Loucy (cell line): ENCODE measurements around the gene VKORC1.

Experiments used
- H2AFZ ChIP-seq: fragments of 200-600 bp; sonication (generic); 2 replicates; pipeline ENCODE4 v1.6.0; 2016; ENCODE audit warnings: antibody characterized with exemption, mild to moderate bottlenecking, low read length, moderate library complexity
- H3F3A ChIP-seq: fragments of 200-600 bp; 2 replicates; pipeline ENCODE4 v1.6.0; 2016; ENCODE audit warnings: antibody characterized with exemption, low read depth, mild to moderate bottlenecking
- H3K27me3 ChIP-seq: fragments of 200-600 bp; sonication (generic); 2 replicates; pipeline ENCODE4 v1.6.1; 2014; ENCODE audit warnings: low read length, mild to moderate bottlenecking; ENCODE audit not compliant: insufficient read depth, poor library complexity, severe bottlenecking
- H3K36me3 ChIP-seq: fragments of 200-600 bp; sonication (generic); 2 replicates; pipeline ENCODE4 v1.6.1; 2016; ENCODE audit warnings: low read length; ENCODE audit not compliant: insufficient read depth
- H3K4me1 ChIP-seq: fragments of 200-600 bp; sonication (generic); 2 replicates; pipeline ENCODE4 v1.5.1; 2014; ENCODE audit warnings: low read length, mild to moderate bottlenecking; ENCODE audit not compliant: insufficient read depth, poor library complexity, severe bottlenecking
- H3K4me2 ChIP-seq: fragments of 200-600 bp; sonication (generic); 2 replicates; pipeline ENCODE4 v1.6.0; 2014; ENCODE audit warnings: antibody characterized with exemption, low read length, low read depth, mild to moderate bottlenecking; ENCODE audit not compliant: poor library complexity, severe bottlenecking
- H3K4me3 ChIP-seq: fragments of 200-600 bp; sonication (generic); 2 replicates; pipeline ENCODE4 v1.5.1; 2014; ENCODE audit warnings: low read length, mild to moderate bottlenecking, mixed read lengths; ENCODE audit not compliant: poor library complexity, severe bottlenecking
- H3K79me2 ChIP-seq: fragments of 200-600 bp; sonication (generic); 2 replicates; pipeline ENCODE4 v1.6.1; 2014; ENCODE audit warnings: low read length; ENCODE audit not compliant: insufficient read depth
- H3K9ac ChIP-seq: fragments of 200-600 bp; sonication (generic); 2 replicates; pipeline ENCODE4 v1.6.0; 2014; ENCODE audit warnings: mild to moderate bottlenecking, low read depth, low read length, moderate library complexity; ENCODE audit not compliant: poor library complexity, severe bottlenecking
- H3K9me2 ChIP-seq: fragments of 200-600 bp; sonication (generic); replicated peaks from 2 replicates; pipeline ENCODE4 v1.6.1; 2016; ENCODE audit warnings: low read depth, low read length, mixed read lengths
- H3K9me3 ChIP-seq: fragments of 200-600 bp; sonication (generic); 2 replicates; pipeline ENCODE4 v1.6.1; 2014; ENCODE audit warnings: mild to moderate bottlenecking, antibody characterized with exemption, low read length, low read depth; ENCODE audit not compliant: insufficient read depth
- H4K20me1 ChIP-seq: fragments of 200-600 bp; sonication (generic); 2 replicates; pipeline ENCODE4 v1.6.0; 2014; ENCODE audit warnings: antibody characterized with exemption, low read length, mild to moderate bottlenecking; ENCODE audit not compliant: insufficient read depth, poor library complexity, severe bottlenecking
- CTCF ChIP-seq: fragments of 200-600 bp; sonication (generic); conservative IDR thresholded peaks from 2 replicates; pipeline ENCODE4 v1.5.1; 2014; ENCODE audit warnings: mild to moderate bottlenecking, antibody characterized with exemption, low read length
- EZH2phosphoT487 ChIP-seq: fragments of 200-600 bp; IDR thresholded peaks from 2 replicates; pipeline ENCODE4 v1.6.1; 2018; ENCODE audit warnings: antibody characterized with exemption, mild to moderate bottlenecking, moderate library complexity, borderline replicate concordance

VKORC1 gene

GRCh38 chr16:31117384-31118222 lies 23.0 kb upstream of the VKORC1 start, which contains the start of gene KAT8:
Gene KAT8, plus strand, starts transcription at chr16:31117664. Its CDS starts 18 bp downstream, at chr16:31117682.
- peaks cover 28% of the 10 kb centered on the region for H3K79me2 ChIP-seq

GRCh38 chr16:31114468-31114867 lies 19.9 kb upstream of the VKORC1 start:
- Histone ChIP-seq H4K20me1 (peaks cover 15% of the 10 kb centered on the region), H3F3A (peaks cover 4% of the 10 kb centered on the region; the same call in 1 of the 2 replicates), H3K36me3 (peaks cover 12% of the 10 kb centered on the region; the same call in 1 of the 2 replicates), H3K9ac (no peak overlapping the region), H3K27me3 (no peaks in the 10 kb centered on the region), H3K4me1 (peaks cover 7% of the 10 kb centered on the region), H3K4me2 (no peak overlapping the region), H2AFZ (no peak overlapping the region), H3K9me3 (no peaks in the 10 kb centered on the region), H3K4me3 (no peak overlapping the region), H3K79me2 (peaks cover 25% of the 10 kb centered on the region), H3K9me2 (no peaks in the 10 kb centered on the region)
- TF ChIP-seq CTCF (no peak), EZH2phosphoT487 (no peak)

More at GRCh38 chr16:31117384-31118222, 23.0 kb upstream of the VKORC1 start, which contains the start of gene KAT8:
- Histone ChIP-seq H3K9ac (peak within 1 kb of the TSS; percentile 83), H3K4me3 (peak within 1 kb of the TSS; percentile 92), H3K4me1 (peaks cover 7% of the 10 kb centered on the region), H3K36me3 (peaks cover 19% of the 10 kb centered on the region; the same call in 1 of the 2 replicates), H4K20me1 (peaks cover 21% of the 10 kb centered on the region), H2AFZ (no peak within 1 kb of the TSS), H3K4me2 (peak within 1 kb of the TSS; percentile 94), H3F3A (peaks cover 4% of the 10 kb centered on the region; the same call in 1 of the 2 replicates), H3K9me3 (no peaks in the 10 kb centered on the region), H3K27me3 (no peaks in the 10 kb centered on the region), H3K9me2 (no peaks in the 10 kb centered on the region)
- no peak for TF ChIP-seq EZH2phosphoT487
- no peak for TF ChIP-seq CTCF

GRCh38 chr16:31113121-31114120 lies 18.8 kb upstream of the VKORC1 start:
- no peaks in the 10 kb centered on the region for H3K27me3 ChIP-seq
- no peak overlapping the region for H3K4me3 ChIP-seq
- H3K79me2 ChIP-seq, result peaks cover 25% of the 10 kb centered on the region
- H3K4me1 ChIP-seq, result peaks cover 8% of the 10 kb centered on the region
- H3K4me2 ChIP-seq, result no peak overlapping the region
- TF ChIP-seq EZH2phosphoT487 (no peak), CTCF (no peak)
- no peak overlapping the region for H2AFZ ChIP-seq
- H3F3A ChIP-seq, result peaks cover 4% of the 10 kb centered on the region; the same call in 1 of the 2 replicates
- H3K36me3 ChIP-seq, result peaks cover 12% of the 10 kb centered on the region; the same call in 1 of the 2 replicates
- H3K9ac ChIP-seq, result no peak overlapping the region
- H4K20me1 ChIP-seq, result peaks cover 11% of the 10 kb centered on the region
- H3K9me3 ChIP-seq, result no peaks in the 10 kb centered on the region
- H3K9me2 ChIP-seq, result no peaks in the 10 kb centered on the region
